Aorta (tissue), 5 donors: ENCODE data around the gene ZDHHC11B. TPM values are rescaled to one million over a fixed set of nuclear protein-coding genes. Genes with fewer than 3 reads are reported as not detected.
"Not testable (repeated sequence)": the region's sequence is repeated elsewhere in the genome, so short reads cannot be mapped to it uniquely, and the experiment has no call there.

Experiments
- ATAC-seq: fragments of 200-7000 bp; cut with Tn5 transposase; one replicate; pipeline ENCODE4 v1.9.1; 2022; ENCODE audit warnings: moderate library complexity; ENCODE audit not compliant: low FRiP score
- DNase-seq, 2 donors: peaks; one replicate each; pipeline ENCODE4 v3.0.0-alpha.2; 2020
- H3K27ac ChIP-seq, 2 donors: one replicate each; pipeline ENCODE4 v1.5.1; 2013; ENCODE audit warnings: low read length in 2 of 2, mild to moderate bottlenecking in 2 of 2, moderate library complexity in 2 of 2, control low read depth in 1 of 2, inconsistent platforms in 1 of 2, low read depth in 1 of 2
- H3K27me3 ChIP-seq, 2 donors: one replicate each; pipeline ENCODE4 v1.6.1; 2013; ENCODE audit warnings: control low read depth in 1 of 2, low read length in 1 of 2, mild to moderate bottlenecking in 1 of 2, moderate library complexity in 1 of 2; ENCODE audit not compliant: insufficient read depth in 2 of 2, control insufficient read depth in 1 of 2
- H3K36me3 ChIP-seq, 2 donors: one replicate each; pipeline ENCODE4 v1.6.1; 2013; ENCODE audit warnings: control low read depth in 1 of 2, low read length in 1 of 2, mild to moderate bottlenecking in 1 of 2; ENCODE audit not compliant: insufficient read depth in 2 of 2, control insufficient read depth in 1 of 2
- H3K4me1 ChIP-seq, 2 donors: one replicate each; pipeline ENCODE4 v1.6.1; 2013; ENCODE audit warnings: low read length in 2 of 2, control low read depth in 1 of 2, mild to moderate bottlenecking in 1 of 2, moderate library complexity in 1 of 2; ENCODE audit not compliant: insufficient read depth in 2 of 2, control insufficient read depth in 1 of 2
- H3K4me3 ChIP-seq, 2 donors: one replicate each; pipeline ENCODE4 v1.5.1; 2013; ENCODE audit warnings: low read length in 2 of 2, control low read depth in 1 of 2, mild to moderate bottlenecking in 1 of 2
- H3K9me3 ChIP-seq: one replicate; pipeline ENCODE4 v1.6.1; 2013; ENCODE audit warnings: mild to moderate bottlenecking, low read length; ENCODE audit not compliant: control insufficient read depth
- WGBS, 2 donors: extraction: QIAGEN DNeasy Blood & Tissue Kit; methylation state at CpG; one replicate each; pipeline ENCODE4 v1.1.7; 2013; 5-methylcytosine and 5-hydroxymethylcytosine counted together
- intact Hi-C, 2 donors: fragments of 100-400 bp; cut with DNase I; formaldehyde crosslinking; loops; one replicate each; pipeline versions ENCODE4 v1.14.2 to v1.15.0; 2022
- polyA plus RNA-seq, 2 donors: library from polyadenylated mRNA; stranded (reverse); fragments of 200-250 nt; gene quantifications; one replicate each; pipeline ENCODE4 v1.2.3, GENCODE V29; 2013
- total RNA-seq, 2 donors: library from RNA; stranded (reverse); fragmentation: NEBNext Ultra II Directional; extraction: Animal tissue kit (Norgen Biotek cat#: 25700); gene quantifications; one replicate each; pipeline ENCODE4 v1.2.1, GENCODE V29; 2021
- donor health status: healthy with polysubstance abuse.
- donor health status: Bipolar disorder and iron deficiency.
- donor health status: DM: no; HTN: no; CAD: no.
- donor health status: DM: no; HTN: no; CAD: no.
- donor health status: DM: yes; HTN: yes; CAD: no.

Gene ZDHHC11B
- total and polyA plus RNA-seq, 4 donors: 2.0 to 17.7 (median 5.2) TPM

DNA sequence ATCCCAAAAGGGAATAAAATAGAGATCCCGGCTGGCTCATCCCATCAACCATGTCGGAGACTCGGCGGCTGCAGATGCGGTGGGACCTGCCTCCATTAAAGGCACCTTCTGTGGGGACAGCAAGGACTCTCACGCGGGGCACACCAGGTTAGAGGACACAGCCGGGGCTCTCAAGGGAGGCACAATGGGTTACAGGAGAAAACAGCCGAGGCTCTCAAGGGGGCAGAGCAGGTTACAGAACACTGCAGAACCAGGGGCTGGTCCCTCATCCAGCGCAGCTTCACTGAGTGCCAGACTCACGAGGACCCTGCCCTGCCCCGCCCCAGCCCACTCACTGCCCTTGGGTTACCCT is 98.4 kb downstream of the ZDHHC11B start:
- WGBS, 2 donors: 95 to 97% methylated on average over 11 to 12 of the region's 12 CpGs
- intact Hi-C loops: loop anchor here in 1 of 2 donors (5.0 kb wide), 1 partner anchor 91 kb away; no protein-coding TSS in a partner anchor
- H3K9me3 ChIP-seq: not testable (repeated sequence)

DNA sequence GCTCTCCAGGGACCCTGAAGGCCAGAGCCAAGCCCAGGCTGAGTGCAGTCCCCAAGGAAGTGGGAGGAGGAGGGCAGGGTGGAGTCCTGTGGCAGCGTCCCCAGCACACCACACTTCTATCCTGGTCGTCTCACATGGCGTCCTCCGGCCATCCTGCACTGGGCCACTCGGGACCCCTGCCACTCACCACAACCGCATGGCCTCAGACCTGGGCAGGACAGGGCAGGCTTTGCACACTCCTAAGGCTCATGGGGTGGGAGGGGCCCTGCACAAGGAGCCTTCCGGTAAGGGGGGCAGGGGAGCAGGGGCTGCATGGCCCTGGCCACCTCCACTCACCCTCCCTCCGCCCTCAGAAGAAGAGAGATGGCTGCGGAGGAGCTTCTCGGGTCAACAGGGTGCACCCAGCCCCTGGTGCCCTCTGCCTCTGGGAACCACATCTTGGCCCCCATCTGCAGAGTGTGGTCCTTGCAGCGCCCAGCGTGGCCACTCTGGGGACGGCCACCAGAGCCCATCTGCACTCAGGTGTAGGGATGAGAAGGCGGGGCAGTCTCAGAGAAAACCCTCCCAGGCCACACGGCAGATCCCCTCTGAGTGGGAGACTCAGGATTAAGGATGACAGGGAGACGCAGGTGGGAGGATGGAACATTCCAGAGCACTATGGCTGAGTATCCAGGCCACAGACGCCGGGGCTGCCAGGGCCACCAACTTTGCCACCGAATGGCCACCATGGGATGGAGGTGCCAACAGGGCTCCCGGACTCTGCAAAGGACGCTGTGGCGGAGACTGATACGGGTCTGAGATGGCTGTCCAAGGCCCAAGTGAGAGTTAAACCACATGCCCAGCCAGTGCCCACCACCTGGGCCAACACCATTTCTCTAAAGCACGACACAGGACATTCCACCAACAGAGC is 99.0 kb downstream of the ZDHHC11B start:
- ATAC-seq: no peak
- DNase-seq: peak; percentile 35 to 62

More for the DNA sequence above, 98.4 kb downstream of the ZDHHC11B start:
- ATAC-seq, H3K4me1 ChIP-seq, H3K27me3 ChIP-seq, H3K4me3 ChIP-seq, H3K27ac ChIP-seq, H3K36me3 ChIP-seq: not testable (repeated sequence)
- DNase-seq: peak in 1 of 2 donors; percentile 72

DNA sequence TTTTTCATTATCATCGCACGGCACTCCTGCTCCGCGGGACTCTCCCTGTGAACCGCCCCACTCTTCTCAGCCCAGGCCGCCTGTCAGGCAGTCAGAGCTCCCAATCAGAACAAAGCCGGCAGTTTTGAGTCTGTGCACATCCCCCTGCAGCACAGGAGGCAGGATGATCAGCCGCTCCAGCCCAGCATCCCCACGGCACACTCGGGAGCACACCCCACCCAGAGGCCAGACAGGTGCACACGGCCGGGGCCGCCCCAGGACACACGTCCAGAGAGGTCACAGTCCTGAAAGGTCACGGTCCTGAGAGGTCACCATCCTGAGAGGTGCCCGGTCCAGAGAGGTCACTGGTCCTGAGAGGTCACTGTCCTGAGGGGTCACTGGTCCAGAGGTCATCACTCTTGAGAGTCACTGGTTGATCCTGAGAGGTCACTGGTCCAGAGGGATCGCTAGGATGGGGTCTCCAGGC is 99.7 kb downstream of the ZDHHC11B start:
- 86 to 92% methylated on average over 17 of the region's 17 CpGs for WGBS, 2 donors
- no peak for ATAC-seq
- Histone ChIP-seq H3K27me3 (no peaks in the 10 kb centered on the region), H3K27ac (no peak overlapping the region), H3K4me1 (no peaks in the 10 kb centered on the region), H3K36me3 (no peaks in the 10 kb centered on the region), H3K9me3 (no peaks in the 10 kb centered on the region), H3K4me3 (no peak overlapping the region)
- intact Hi-C loops: loop anchor here (5.0 kb wide), 1 partner anchor 93 kb away; no protein-coding TSS in a partner anchor
- peak; percentile 41 to 46 for DNase-seq

More for the DNA sequence above, 99.0 kb downstream of the ZDHHC11B start:
- H3K4me1 ChIP-seq: no peaks in the 10 kb centered on the region
- no peaks in the 10 kb centered on the region for H3K36me3 ChIP-seq
- 88 to 94% methylated on average over 24 of the region's 24 CpGs for WGBS, 2 donors
- intact Hi-C loops: loop anchor here in 1 of 2 donors (5.0 kb wide), 1 partner anchor 92 kb away; no protein-coding TSS in a partner anchor
- H3K27ac ChIP-seq: no peak overlapping the region
- H3K9me3 ChIP-seq: no peaks in the 10 kb centered on the region
- H3K4me3 ChIP-seq: no peak overlapping the region
- H3K27me3 ChIP-seq: no peaks in the 10 kb centered on the region

DNA sequence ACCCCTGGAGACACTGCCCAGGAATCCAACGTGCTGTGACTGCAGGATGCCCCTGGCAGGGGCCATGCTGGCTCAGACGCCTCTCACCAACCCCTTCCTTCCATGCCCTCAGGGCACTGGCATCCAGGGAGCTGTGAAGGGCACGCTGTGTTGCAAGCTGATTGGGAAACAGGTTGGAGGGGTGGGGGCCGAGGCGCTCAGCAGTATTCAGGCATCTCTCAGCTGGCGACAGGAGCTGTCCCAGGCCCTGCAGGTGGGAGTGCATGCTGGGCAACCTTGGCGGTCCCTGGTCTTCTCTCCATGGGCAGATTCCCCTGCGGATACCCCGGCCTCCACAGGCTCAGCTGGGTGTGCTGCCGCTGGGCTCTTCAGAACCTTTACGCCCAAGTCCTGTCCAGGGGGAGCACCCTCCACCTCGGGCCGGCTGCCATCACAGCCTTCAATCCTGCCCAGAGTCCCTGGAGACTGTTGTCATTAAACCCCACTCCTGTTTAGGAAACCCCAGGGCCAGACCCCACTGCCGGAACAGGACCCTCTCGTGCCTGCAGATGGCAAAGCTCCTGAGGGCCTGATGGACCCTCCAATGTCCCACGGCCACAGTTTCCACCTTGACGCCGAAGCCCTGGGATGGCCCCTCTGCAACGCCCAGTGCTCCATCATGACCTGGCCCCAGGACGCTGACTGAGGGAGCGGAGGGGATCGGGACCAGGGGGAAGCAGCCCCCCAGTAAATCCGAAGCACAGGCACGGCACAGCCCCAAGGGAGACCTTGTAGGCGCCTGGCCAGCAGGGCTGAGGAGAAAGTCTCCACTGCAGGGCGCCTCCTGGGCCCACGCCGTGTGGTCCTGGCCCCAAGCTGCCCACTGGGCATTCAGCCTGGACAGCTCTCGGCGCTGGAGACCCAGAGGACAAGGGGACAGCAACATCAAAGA is 100.7 kb downstream of the ZDHHC11B start:
- Histone ChIP-seq H3K4me3 (no peak overlapping the region), H3K27ac (no peak overlapping the region), H3K4me1 (no peaks in the 10 kb centered on the region), H3K9me3 (no peaks in the 10 kb centered on the region), H3K27me3 (no peaks in the 10 kb centered on the region), H3K36me3 (no peaks in the 10 kb centered on the region)
- intact Hi-C loops: loop anchor here in 1 of 2 donors (5.0 kb wide), 1 partner anchor 93 kb away; no protein-coding TSS in a partner anchor
- DNase-seq: peak; percentile 40 to 80
- 78 to 89% methylated on average over 29 to 30 of the region's 30 CpGs for WGBS, 2 donors
- ATAC-seq: no peak

DNA sequence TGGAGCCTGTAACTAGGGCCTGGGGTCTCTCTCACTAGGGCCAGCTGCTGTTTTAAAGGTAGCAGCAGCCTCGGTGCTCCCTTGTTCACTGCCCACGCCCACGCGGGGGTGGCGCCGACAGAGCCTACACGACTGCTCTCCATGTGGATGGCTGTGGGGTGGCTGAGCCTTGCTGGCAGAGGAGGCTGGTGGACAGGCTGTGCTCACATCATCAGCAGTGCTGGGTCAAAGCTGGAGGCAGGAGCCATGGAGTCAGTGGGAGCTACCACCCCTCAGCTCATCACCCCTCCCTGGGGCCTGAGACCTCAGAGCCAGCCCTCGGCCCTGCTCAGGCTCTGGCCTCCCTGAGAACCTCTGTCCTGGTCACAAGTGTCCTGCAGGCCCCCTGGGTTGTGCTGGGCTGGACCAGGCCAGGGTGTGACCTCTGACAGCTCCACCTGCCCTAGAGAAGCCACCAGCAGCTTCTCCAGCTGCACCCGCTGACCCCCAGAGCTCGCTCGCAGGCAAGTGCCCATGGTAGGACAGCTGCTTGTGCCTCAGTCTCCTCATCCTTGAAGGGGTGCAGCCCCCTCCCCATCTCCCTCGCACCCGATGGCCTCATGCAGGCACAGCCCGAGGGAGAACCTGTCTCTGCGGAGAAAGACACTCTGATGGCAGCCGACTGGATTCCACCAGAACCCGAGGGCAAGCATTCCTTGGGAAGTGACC is 101.7 kb downstream of the ZDHHC11B start:
- 86% methylated on average over 15 to 17 of the region's 17 CpGs for WGBS, 2 donors
- H3K27ac ChIP-seq, H3K4me1 ChIP-seq, H3K36me3 ChIP-seq, H3K4me3 ChIP-seq, H3K27me3 ChIP-seq, H3K9me3 ChIP-seq, ATAC-seq: not testable (repeated sequence)
- intact Hi-C loops: loop anchor here in 1 of 2 donors (5.0 kb wide), 1 partner anchor 94 kb away; no protein-coding TSS in a partner anchor
- DNase-seq: peak; percentile 30 to 63

DNA sequence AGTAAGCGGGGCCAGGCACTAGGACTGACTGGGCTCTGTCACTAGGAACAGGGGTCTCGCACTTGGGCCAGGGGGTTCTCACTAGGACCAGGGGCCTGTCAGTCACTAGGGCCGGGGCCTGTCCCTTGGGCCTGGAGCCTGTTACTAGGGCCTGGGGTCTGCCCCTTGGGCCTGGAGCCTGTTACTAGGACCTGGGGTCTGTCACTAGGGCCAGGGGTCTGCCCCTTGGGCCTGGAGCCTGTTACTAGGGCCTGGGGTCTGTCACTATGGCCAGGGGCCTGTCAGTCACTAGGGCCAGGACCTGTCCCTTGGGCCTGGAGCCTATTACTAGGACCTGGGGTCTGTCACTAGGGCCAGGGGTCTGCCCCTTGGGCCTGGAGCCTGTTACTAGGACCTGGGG is 102.3 kb downstream of the ZDHHC11B start:
- H3K4me3 ChIP-seq, H3K4me1 ChIP-seq, H3K27ac ChIP-seq, H3K9me3 ChIP-seq, DNase-seq, ATAC-seq, H3K36me3 ChIP-seq, H3K27me3 ChIP-seq: not testable (repeated sequence)
- WGBS, 2 donors: 97 to 100% methylated on average over 1 to 3 of the region's 3 CpGs
- intact Hi-C loops: loop anchor here in 1 of 2 donors (5.0 kb wide), 1 partner anchor 95 kb away; no protein-coding TSS in a partner anchor

DNA sequence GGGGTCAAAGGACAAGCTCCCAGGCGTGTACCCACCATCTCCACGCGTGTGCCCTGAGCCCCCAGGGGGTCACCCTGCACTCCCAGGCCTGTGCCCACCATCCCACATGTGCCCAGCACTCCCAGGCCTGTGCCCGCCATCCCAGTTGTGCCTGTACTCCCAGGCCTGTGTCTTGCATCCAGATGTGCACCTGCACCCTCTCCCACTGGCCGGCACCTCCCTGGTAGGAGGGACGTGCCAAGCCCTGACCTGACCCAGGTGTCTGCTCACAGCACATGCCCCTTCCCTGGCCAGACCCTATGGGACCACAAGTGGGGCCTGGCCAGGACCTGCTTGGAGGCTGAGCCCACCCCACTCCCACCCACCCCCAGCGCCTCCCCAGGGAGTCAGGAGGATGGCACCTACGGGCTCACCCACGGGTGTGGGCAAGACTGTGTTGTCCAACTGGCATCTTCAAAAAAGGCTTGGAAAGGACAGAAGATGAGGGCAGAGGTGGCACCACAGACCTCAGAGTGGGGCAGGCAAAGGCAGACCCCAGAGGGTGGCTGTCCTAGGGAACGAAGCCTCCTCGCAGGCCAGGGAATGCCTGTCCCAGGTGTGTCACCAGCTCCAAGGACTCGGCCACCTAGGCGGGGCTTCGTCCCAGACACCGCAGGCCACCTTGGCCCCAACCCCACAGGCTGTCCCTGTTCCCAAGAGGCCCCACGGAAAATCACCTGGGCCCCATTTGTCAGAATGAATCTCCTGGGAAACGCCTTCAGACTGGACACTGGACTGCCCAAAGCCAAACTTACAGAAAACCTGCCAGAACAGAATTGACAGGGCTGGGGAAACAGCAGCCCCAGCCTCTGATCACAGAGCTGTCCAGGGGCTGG is 103.0 kb downstream of the ZDHHC11B start:
- 93 to 95% methylated on average over 16 to 17 of the region's 17 CpGs for WGBS, 2 donors

More for the DNA sequence above, 103.0 kb downstream of the ZDHHC11B start:
- H3K27ac ChIP-seq, H3K9me3 ChIP-seq, H3K36me3 ChIP-seq, H3K4me3 ChIP-seq, H3K4me1 ChIP-seq, H3K27me3 ChIP-seq, ATAC-seq: not testable (repeated sequence)
- peak; percentile 34 to 63 for DNase-seq
- intact Hi-C loops: loop anchor here in 1 of 2 donors (5.0 kb wide), 1 partner anchor 96 kb away; no protein-coding TSS in a partner anchor
